Calu3 (cell line): ENCODE data around the gene DEPDC5. TPM values are rescaled to one million over a fixed set of nuclear protein-coding genes. Genes with fewer than 3 reads are reported as not detected.
A peak's percentile ranks its signal among the peaks of the same experiment; 100 is the strongest.

ENCODE experiments used
- BruUV-seq: library from RNA; stranded (reverse); fragments of 400-500 nt; replicated peaks from 2 replicates; lab custom pipeline; 2021; lab: Mats Ljungman, UMichigan
- CTCF ChIA-PET: fragments of 300-600 bp; sonication (Branson Sonifier 250); formaldehyde crosslinking; loops from one replicate; lab custom pipeline; 2022; ENCODE audit warnings: antibody characterized with exemption; lab: Charles Lee
- DNase-seq: peaks from one replicate; pipeline ENCODE4 v3.0.0; 2022
- H3K27ac Mint-ChIP-seq: one replicate; pipeline ENCODE4 v1.8.0; 2022; ENCODE audit warnings: mixed read lengths; ENCODE audit not compliant: unreplicated experiment
- H3K27me3 Mint-ChIP-seq: one replicate; pipeline ENCODE4 v1.8.0; 2022; ENCODE audit warnings: mixed read lengths; ENCODE audit not compliant: unreplicated experiment
- H3K36me3 Mint-ChIP-seq: one replicate; pipeline ENCODE4 v1.8.0; 2022; ENCODE audit warnings: mild to moderate bottlenecking, moderate library complexity, mixed read lengths; ENCODE audit not compliant: insufficient read depth, unreplicated experiment
- H3K4me1 Mint-ChIP-seq: one replicate; pipeline ENCODE4 v1.8.0; 2022; ENCODE audit warnings: mild to moderate bottlenecking, low read depth, mixed read lengths; ENCODE audit not compliant: unreplicated experiment
- H3K4me3 Mint-ChIP-seq: one replicate; pipeline ENCODE4 v1.8.0; 2022; ENCODE audit warnings: mild to moderate bottlenecking, low read depth, moderate library complexity, mixed read lengths; ENCODE audit not compliant: unreplicated experiment
- H3K9me3 Mint-ChIP-seq: one replicate; pipeline ENCODE4 v1.8.0; 2022; ENCODE audit warnings: low read depth, mixed read lengths; ENCODE audit not compliant: unreplicated experiment
- CTCF ChIP-seq: fragments of 200-600 bp; IDR thresholded peaks from one replicate; pipeline ENCODE4 v1.8.0; 2022; ENCODE audit warnings: antibody characterized with exemption; ENCODE audit not compliant: unreplicated experiment
- intact Hi-C: fragments of 100-400 bp; cut with micrococcal nuclease; formaldehyde crosslinking; loops from one replicate; pipeline ENCODE4 v1.10.0; 2022; ENCODE audit not compliant: unreplicated experiment
- total RNA-seq: library from RNA; stranded (reverse); gene quantifications from 2 replicates; pipeline ENCODE4 v1.2.3, GENCODE V29; 2022

Gene DEPDC5
- total RNA-seq, 1 experiment from 2014 or later, result 33.1 TPM

DNA sequence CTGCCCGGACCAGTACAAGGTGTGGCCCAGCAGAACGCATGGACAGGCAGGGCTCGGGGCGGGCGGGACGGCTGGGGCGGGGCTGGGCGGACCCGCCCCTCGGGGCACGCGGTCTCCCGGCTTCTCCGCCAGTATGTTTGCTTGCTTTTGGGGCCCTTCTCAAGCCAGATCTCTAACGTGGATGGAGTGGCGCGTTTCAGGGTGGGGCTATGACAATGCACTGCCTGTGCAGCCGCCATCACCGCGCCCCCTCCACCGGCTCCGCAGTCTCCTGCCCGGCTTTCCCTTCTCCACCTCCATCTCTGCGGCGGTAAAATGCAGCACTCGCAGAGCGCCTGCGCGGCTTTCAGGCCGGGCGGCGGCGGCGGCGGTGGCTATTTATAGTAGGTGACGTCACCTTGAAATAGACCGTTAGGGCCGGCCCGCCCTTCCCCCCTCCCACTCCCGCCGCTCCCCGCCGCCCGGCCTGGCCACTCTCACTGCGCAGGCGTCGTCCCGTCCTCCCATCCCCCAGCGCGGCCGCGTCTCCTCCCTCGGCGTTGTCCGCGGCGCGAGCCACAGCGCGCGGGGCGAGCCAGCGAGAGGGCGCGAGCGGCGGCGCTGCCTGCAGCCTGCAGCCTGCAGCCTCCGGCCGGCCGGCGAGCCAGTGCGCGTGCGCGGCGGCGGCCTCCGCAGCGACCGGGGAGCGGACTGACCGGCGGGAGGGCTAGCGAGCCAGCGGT is 190.3 kb downstream of the DEPDC5 start, which contains the start of gene YWHAH:
YWHAH (plus strand) TSS at position 558 of the 722 bp plus-strand sequence. CDS start 199 bp downstream, outside the sequence.
- H3K27ac Mint-ChIP-seq, result peak within 1 kb of the TSS; percentile 59
- H3K36me3 Mint-ChIP-seq, result peaks cover 14% of the 10 kb centered on the region
- intact Hi-C loops, result loop anchor here (10.0 kb wide), 1 partner anchor 49 kb away; no protein-coding TSS in a partner anchor
- no peak for TF ChIP-seq CTCF
- H3K9me3 Mint-ChIP-seq, result no peaks in the 10 kb centered on the region
- no peaks in the 10 kb centered on the region for H3K27me3 Mint-ChIP-seq
- no peak within 1 kb of the TSS for H3K4me3 Mint-ChIP-seq
- BruUV-seq, result no TSS peak
- CTCF ChIA-PET, result no interaction called here
- no peaks in the 10 kb centered on the region for H3K4me1 Mint-ChIP-seq
- peak; percentile 96 for DNase-seq

DNA sequence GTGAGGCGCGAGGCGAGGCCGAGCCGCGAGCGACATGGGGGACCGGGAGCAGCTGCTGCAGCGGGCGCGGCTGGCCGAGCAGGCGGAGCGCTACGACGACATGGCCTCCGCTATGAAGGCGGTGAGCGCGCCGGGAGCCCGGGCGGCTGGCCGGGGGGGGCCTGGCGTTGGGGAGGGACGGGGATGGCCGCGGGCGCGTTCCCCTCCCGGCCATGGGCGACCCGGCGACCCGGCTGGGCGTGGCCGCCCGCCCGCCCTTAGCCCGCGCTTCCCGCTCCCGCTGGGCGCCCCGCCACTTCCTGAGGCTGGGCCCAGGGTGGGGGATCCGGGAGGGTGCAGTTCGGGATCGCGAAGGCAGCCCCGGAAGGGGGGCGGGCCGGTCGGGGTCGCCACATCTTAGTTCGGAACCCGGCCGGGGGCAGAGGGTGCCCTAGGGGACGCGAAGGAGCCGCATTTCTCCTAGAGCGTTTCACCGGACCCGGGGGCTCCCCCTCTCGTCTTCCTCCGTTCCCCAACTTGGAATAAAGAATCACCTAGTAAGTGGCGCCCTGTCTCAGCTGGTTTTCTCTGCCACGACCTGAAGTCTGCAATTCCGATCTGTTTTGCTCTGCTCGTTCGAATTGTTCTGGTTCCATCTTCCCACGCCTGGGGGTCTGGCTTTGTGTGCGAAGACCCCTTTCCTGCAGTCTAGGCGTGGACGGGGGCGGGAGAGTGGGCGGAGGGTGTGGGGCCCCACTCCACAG is 191.1 kb downstream of the DEPDC5 start:
- H3K9me3 Mint-ChIP-seq, result no peaks in the 10 kb centered on the region
- TF ChIP-seq CTCF, result peak; percentile 13
- no peaks in the 10 kb centered on the region for H3K27me3 Mint-ChIP-seq
- peak; percentile 56 for DNase-seq
- H3K36me3 Mint-ChIP-seq, result peaks cover 14% of the 10 kb centered on the region
- CTCF ChIA-PET, result no interaction called here
- intact Hi-C loops, result loop anchor here (5.0 to 10.0 kb wide), 4 partner anchors 50 to 278 kb away; partner anchors contain the start of genes DEPDC5 and PRR14L
- TSS peak; percentile 31 for BruUV-seq
- H3K4me3 Mint-ChIP-seq, result no peak overlapping the region
- H3K4me1 Mint-ChIP-seq, result no peaks in the 10 kb centered on the region
- H3K27ac Mint-ChIP-seq, result no peak overlapping the region

- Mint-ChIP-seq H3K9me3 (no peaks in the 10 kb centered on the region), H3K4me3 (no peak overlapping the region), H3K27me3 (no peaks in the 10 kb centered on the region), H3K4me1 (no peaks in the 10 kb centered on the region), H3K27ac (no peak overlapping the region), H3K36me3 (peaks cover 14% of the 10 kb centered on the region)
- TF ChIP-seq CTCF, result no peak
- DNase-seq, result no peak
- CTCF ChIA-PET, result no interaction called here
- intact Hi-C loops, result loop anchor here (5.0 to 10.0 kb wide), 4 partner anchors 51 to 278 kb away; partner anchors contain the start of genes DEPDC5 and PRR14L
- no TSS peak for BruUV-seq
These were observed 191.6 kb downstream of the DEPDC5 start for GRCh38 chr22:31945443-31945855.

GRCh38 chr22:31945971-31946680 is 192.3 kb downstream of the DEPDC5 start:
- no peak overlapping the region for H3K4me3 Mint-ChIP-seq
- peaks cover 14% of the 10 kb centered on the region for H3K36me3 Mint-ChIP-seq
- no peak for DNase-seq
- BruUV-seq, result TSS peak; percentile 54
- CTCF ChIA-PET, result no interaction called here
- intact Hi-C loops, result loop anchor here (5.0 to 10.0 kb wide), 4 partner anchors 51 to 279 kb away; partner anchors contain the start of genes DEPDC5 and PRR14L
- H3K27me3 Mint-ChIP-seq, result no peaks in the 10 kb centered on the region
- peaks cover 7% of the 10 kb centered on the region for H3K4me1 Mint-ChIP-seq
- H3K27ac Mint-ChIP-seq, result no peak overlapping the region
- no peak for TF ChIP-seq CTCF
- no peaks in the 10 kb centered on the region for H3K9me3 Mint-ChIP-seq
